ENCODE results near the gene NAP1L4. TPM values are rescaled to one million over a fixed set of nuclear protein-coding genes. Genes with fewer than 3 reads are reported as not detected.
A peak's percentile ranks its signal among the peaks of the same experiment; 100 is the strongest.

NAP1L4 gene
- total RNA-seq, 6 experiments from 2014 or later, result 109 to 140 (median 131) TPM

DNA sequence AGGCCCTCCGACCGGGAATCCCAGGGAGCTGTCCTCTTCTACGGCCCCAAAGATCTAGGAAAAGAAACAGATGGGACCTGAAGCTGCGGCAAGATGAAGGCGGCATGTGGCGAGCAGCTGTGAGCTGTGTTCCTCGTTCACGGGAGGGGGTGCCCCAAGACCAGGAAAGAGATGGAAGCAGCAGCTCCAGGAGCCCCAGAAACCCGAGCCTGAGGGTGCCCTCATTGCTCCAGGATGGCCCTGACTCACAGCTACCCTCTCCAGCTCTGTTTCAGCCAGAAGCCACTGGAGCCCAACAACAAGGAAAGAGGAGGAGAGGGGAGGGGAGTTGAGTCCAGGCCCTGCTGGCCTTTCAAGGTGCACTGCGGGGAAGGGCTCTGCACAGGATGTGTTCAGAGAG lies 23.7 kb upstream of the NAP1L4 start:
- Mint-ChIP-seq H3K9me3 (no peaks in the 10 kb centered on the region), H3K36me3 (ENCODE audit: low read depth) (peaks cover 17% of the 10 kb centered on the region; the same call in 1 of the 2 replicates), H3K27ac (no peak overlapping the region; the same call in 1 of the 2 replicates), H3K4me3 (no peak overlapping the region), H3K4me1 (ENCODE audit: low read depth) (no peaks in the 10 kb centered on the region; the same call in 1 of the 2 replicates), H3K27me3 (ENCODE audit: insufficient read depth) (no peaks in the 10 kb centered on the region; the same call in 1 of the 2 replicates)
- TF ChIP-seq, protein P1, sequence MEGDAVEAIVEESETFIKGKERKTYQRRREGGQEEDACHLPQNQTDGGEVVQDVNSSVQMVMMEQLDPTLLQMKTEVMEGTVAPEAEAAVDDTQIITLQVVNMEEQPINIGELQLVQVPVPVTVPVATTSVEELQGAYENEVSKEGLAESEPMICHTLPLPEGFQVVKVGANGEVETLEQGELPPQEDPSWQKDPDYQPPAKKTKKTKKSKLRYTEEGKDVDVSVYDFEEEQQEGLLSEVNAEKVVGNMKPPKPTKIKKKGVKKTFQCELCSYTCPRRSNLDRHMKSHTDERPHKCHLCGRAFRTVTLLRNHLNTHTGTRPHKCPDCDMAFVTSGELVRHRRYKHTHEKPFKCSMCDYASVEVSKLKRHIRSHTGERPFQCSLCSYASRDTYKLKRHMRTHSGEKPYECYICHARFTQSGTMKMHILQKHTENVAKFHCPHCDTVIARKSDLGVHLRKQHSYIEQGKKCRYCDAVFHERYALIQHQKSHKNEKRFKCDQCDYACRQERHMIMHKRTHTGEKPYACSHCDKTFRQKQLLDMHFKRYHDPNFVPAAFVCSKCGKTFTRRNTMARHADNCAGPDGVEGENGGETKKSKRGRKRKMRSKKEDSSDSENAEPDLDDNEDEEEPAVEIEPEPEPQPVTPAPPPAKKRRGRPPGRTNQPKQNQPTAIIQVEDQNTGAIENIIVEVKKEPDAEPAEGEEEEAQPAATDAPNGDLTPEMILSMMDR (IDR thresholded peaks at IDR 0.05), result no peak
- DNase-seq, result peak; percentile 15

DNA sequence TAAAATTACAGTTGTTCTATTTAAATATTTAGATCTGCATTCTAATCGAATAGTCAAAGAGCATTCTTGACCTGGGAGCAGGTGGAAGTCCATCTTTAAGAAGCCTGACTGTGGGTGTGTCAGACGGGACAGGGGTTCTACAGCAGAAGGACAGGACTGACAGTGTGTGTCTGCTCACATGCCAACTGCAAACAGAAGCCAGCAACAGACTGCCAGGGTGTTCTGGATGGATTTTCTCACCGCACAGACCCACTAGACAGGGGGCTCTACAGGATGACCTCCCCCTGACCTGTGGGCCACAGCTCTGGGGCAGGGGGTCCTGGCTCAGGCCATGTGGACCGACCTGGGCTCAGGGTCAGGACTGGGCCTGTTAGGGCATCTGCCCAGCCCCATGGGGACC lies 22.8 kb upstream of the NAP1L4 start:
- Mint-ChIP-seq H3K27ac (no peak overlapping the region), H3K36me3 (ENCODE audit: low read depth) (peaks cover 17% of the 10 kb centered on the region; the same call in 1 of the 2 replicates), H3K4me1 (ENCODE audit: low read depth) (no peaks in the 10 kb centered on the region; the same call in 1 of the 2 replicates), H3K4me3 (no peak overlapping the region), H3K27me3 (ENCODE audit: insufficient read depth) (no peaks in the 10 kb centered on the region; the same call in 1 of the 2 replicates), H3K9me3 (no peaks in the 10 kb centered on the region)
- TF ChIP-seq, protein P1 (IDR thresholded peaks at IDR 0.05), result no peak
- no peak for DNase-seq

DNA sequence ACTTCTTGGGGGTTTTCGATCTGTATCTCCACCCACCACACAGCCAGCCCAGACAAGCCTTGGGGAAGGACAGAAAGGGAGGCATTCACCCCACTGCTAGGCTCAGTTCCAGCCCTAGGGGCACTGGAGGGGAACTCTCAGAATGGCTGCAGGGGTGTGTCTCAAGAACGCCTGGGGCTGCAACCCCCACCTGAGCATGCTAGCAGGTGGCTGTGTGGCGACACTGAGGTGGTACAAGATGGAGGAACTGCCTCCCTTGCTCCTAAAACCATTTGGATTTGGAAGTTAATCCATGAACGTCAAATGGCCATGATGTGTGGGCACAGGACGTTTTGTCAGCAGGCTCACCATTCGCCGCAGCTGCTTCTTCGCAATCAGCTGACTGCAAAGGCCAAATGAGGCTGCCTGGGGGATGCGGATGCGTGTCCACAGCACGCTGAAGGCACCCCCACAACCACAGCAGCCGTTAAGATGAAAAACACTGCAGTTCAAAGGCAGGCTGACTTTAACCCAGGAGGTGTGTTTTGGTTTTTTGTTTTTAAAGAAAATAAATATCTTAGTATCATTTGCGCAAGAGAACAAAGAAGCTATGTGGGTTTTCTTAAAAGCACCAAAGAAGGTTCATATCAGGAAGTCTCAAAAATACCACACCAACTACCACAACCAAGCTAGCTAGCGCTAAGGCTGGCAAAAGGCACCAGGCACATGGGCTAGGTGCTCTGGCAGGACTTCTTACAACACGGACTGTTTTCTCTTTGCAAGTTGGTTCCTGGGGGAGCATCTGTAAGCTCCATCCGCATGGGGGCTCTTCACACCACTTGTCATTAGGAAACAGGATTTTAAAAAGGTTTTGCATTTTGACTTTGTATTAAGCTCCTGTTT lies 22.2 kb upstream of the NAP1L4 start:
- no peaks in the 10 kb centered on the region; the same call in 1 of the 2 replicates for H3K4me1 Mint-ChIP-seq (ENCODE audit: low read depth)
- H3K27me3 Mint-ChIP-seq (ENCODE audit: insufficient read depth), result no peaks in the 10 kb centered on the region; the same call in 1 of the 2 replicates
- TF ChIP-seq, protein P1 (IDR thresholded peaks at IDR 0.05), result no peak
- H3K9me3 Mint-ChIP-seq, result no peaks in the 10 kb centered on the region
- H3K4me3 Mint-ChIP-seq, result no peak overlapping the region
- peaks cover 17% of the 10 kb centered on the region; the same call in 1 of the 2 replicates for H3K36me3 Mint-ChIP-seq (ENCODE audit: low read depth)
- DNase-seq, result no peak
- H3K27ac Mint-ChIP-seq, result no peak overlapping the region

DNA sequence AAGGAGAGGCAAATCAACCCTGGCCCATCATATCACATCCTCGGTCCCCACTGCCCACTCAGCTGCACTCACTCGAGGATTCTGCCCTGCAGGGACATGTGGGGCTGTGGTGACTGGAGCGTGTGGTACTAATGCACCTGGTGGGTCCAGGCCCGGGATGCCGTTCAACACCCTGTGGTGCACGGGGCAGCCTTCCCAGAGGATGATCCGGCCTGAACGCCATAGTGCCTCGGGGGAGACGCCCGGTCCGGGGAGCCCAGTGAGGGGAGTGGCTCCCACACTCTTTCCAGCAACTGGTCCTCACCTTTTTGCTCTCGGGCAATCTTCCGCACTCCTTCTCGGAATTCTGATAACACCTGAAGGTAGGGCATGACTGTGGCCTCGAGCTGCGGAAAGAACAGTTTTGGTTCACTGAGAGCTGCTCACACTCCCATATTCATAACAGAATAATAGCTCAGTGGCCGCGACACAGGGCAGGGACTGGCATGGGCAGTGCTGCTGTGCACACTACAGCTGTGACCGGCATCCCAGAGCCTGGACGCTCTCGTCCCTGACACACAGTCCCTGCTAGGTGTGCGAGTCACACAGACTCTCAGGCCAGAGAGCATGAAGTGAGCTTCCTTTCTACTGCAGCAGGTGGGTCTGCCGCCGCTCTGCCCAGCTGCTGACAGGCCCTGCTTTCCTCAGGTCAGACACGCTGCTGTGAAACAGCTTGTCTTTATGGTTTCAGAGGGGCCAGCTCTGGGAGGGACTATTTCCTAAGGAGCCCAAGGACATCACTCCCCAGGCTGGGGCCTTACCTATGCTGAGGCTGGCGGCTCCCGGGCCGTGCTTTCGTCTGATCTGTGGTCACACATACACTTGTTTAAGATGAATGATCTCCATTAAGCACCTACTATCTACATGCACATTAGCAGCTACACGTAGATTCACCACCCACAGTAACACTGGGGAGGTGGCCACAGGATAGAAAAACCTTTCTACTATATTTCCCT lies 20.1 kb upstream of the NAP1L4 start:
- Mint-ChIP-seq H3K4me3 (no peak overlapping the region), H3K9me3 (no peaks in the 10 kb centered on the region), H3K4me1 (ENCODE audit: low read depth) (no peaks in the 10 kb centered on the region; the same call in 1 of the 2 replicates), H3K27ac (no peak overlapping the region), H3K27me3 (ENCODE audit: insufficient read depth) (no peaks in the 10 kb centered on the region; the same call in 1 of the 2 replicates), H3K36me3 (ENCODE audit: low read depth) (peaks cover 11% of the 10 kb centered on the region; the same call in 1 of the 2 replicates)
- no peak for DNase-seq
- TF ChIP-seq, protein P1 (IDR thresholded peaks at IDR 0.05), result no peak
